GM12873 (cell line): Measurements from ENCODE around the gene ILF2.

Source experiments
- CTCF ChIP-seq: IDR thresholded peaks from 2 replicates; pipeline ENCODE4 v1.5.1; 2012; ENCODE audit warnings: low read depth, mild to moderate bottlenecking, moderate library complexity, low read length, control low read depth; ENCODE audit not compliant: insufficient read depth; ENCODE audit errors: missing control alignments

The ILF2 gene

DNA sequence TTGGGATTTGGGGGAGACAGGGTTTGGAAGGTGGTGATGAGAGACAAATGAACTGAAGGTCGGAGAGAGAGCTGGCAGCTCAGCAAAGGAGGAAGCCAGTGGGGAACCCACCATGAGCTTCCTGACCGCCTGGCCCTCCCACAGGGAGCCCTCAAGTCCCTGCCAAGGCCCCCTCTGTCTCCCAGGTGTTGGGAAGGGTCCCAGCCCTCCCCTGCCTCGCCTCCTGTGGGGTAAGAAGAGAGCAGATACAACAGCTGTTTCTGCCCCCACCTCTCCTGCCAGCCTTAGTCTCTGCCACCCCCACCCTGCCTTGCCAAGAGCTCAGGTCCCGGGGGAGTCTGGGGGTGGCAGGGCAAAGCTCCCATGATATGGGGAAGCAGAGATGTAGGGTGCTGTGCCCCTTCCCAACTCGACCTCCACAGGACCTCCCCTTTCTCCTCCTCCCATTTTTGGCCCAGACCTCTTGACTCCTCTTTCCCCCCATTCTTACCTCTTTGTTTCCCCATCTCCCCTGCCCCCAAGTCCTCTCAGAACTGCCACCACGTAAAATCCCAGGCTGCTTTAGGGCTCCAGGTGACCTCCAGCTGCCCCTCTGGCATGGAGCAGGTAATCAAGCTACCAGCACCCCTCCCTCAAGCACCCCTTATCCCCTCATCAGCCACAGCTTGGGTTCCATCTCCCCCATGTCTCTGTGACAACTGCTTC lies 42.0 kb downstream of the ILF2 start:
- TF ChIP-seq CTCF: no peak

GRCh38 chr1:153627715-153628626 lies 42.8 kb downstream of the ILF2 start, which contains the start of gene S100A1:
S100A1 (plus strand) TSS chr1:153628434; CDS start chr1:153630522, 2,088 bp downstream.
- no peak for TF ChIP-seq CTCF

DNA sequence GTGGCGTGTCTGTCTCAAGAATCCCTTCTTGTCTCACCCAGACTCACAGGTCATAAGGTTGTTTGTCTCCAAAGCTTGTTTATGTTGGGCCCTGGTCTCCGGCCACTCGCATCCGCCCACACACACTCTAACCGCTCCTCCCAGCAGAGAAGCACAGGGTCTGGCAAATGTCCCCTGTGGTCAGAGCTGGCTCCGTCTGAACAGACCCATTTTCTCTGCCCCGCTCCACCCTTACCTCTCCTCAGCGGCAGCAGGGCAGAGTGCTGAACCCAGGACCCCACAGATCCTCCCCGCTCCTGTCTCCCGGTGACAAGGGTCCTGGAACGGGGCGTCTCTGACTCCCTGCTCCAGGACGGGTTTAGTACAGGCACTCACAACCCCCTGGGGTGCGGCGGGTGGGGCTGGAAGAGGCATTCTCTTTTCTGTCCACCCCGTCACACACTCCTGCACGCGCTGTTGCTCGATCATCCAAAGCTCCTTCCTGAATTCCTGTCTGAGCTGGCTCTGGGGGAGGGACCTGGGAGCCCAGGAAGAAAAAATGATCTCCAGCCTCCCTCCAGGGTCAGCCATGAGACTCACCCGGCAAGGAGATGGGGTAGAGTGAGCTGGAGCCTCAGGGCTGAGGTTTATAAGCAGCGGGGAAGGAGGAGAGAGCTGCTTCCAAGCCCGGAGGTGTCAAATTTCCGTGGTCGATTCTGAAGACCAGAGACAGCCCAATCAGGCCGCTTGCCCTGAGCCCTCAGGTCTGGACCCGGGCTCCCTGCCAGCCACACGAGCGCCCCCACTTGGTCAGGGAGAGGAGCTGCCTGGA lies 43.7 kb downstream of the ILF2 start, which contains the start of gene S100A13:
Gene S100A13 (minus strand): TSS at position 602 of the 811 bp plus-strand sequence. CDS start 1,033 bp downstream, outside the sequence.
- TF ChIP-seq CTCF: peak; percentile 83

GRCh38 chr1:153626477-153626903 lies 44.3 kb downstream of the ILF2 start:
- TF ChIP-seq CTCF: no peak

DNA sequence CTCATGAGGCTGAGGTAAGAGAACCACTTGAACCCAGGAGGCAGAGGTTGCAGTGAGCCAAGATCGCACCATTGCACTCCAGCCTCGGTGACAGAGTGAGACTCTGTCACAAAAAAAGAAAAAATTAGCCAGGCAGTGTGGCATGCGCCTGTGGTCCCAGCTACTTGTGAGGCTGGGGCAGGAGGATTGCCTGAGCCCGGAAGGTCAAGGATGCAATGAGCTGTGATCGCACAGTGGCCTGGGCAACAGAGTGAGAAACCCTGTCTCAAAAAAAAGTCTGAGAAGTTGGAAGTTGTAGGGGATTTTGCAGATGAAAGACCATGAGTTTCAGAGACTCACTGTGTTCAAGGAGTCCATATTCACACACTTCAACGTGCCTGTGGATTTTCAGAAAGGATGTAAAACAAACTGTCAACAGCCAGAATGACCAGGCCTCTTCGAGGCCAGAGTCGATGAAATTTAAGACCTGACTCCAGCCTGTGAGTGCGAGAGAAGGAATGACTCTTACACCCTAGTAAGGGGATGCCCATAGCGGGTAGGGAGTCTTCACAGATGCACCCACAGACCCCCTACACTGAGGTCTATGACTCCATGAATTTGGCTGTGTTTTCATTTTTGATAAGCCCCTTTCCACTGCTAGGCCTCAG lies 45.7 kb downstream of the ILF2 start:
- no peak for TF ChIP-seq CTCF

DNA sequence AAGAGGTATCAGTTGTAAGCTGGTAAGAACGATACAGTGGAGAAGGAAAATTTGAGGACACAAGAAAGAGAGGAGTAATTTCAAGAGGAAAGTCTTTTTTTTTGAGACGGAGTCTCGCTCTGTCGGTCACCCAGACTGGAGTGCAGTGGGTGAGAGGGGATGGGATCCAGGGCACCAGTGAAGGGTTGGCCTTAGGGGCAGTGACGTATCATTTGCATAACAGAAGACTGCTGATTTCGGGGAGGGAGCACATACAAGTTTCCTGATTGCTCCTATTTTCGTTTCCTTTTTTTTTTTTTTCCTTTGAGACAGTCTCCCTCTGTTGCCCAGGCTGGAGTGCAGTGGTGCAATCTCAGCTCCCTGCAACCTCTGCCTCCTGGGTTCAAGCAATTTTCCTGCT lies 47.7 kb downstream of the ILF2 start:
- TF ChIP-seq CTCF: no peak
